MM.1S (cell line): ENCODE results near the gene NPW.
A peak's percentile ranks its signal among the peaks of the same experiment; 100 is the strongest.

Experiments used
- DNase-seq: peaks from one replicate; pipeline ENCODE4 v3.0.0-alpha.2; 2015
- H2AFZ ChIP-seq: fragments of 300-600 bp; sonication (generic); 2 replicates; pipeline ENCODE4 v1.6.0; 2016; ENCODE audit warnings: antibody characterized with exemption, low read length
- H3F3A ChIP-seq: fragments of 300-600 bp; sonication (generic); 2 replicates; pipeline ENCODE4 v1.6.1; 2016; ENCODE audit warnings: mild to moderate bottlenecking, antibody characterized with exemption, low read length, moderate library complexity, mixed read lengths; ENCODE audit not compliant: insufficient read depth
- H3K27ac ChIP-seq: fragments of 300-600 bp; sonication (generic); 2 replicates; pipeline ENCODE4 v1.5.1; 2016; ENCODE audit warnings: mild to moderate bottlenecking, low read length
- H3K27me3 ChIP-seq: fragments of 300-600 bp; sonication (generic); replicated peaks from 2 replicates; pipeline ENCODE4 v1.6.0; 2016; ENCODE audit warnings: low read length; ENCODE audit not compliant: insufficient read depth
- H3K36me3 ChIP-seq: fragments of 300-600 bp; sonication (generic); replicated peaks from 2 replicates; pipeline ENCODE4 v1.6.1; 2016; ENCODE audit warnings: mild to moderate bottlenecking, low read length, mixed read lengths; ENCODE audit not compliant: insufficient read depth
- H3K4me1 ChIP-seq: fragments of 300-600 bp; sonication (generic); 2 replicates; pipeline ENCODE4 v1.6.1; 2016; ENCODE audit warnings: low read length, mixed read lengths
- H3K4me2 ChIP-seq: fragments of 300-600 bp; sonication (generic); 2 replicates; pipeline ENCODE4 v1.6.0; 2016; ENCODE audit warnings: low read depth, low read length
- H3K4me3 ChIP-seq: fragments of 300-600 bp; sonication (generic); 2 replicates; pipeline ENCODE4 v1.5.1; 2016; ENCODE audit warnings: low read length, mixed read lengths
- H3K79me2 ChIP-seq: fragments of 300-600 bp; sonication (generic); 2 replicates; pipeline ENCODE4 v1.6.1; 2016; ENCODE audit warnings: mixed run types, low read length, mixed read lengths
- H3K9ac ChIP-seq: fragments of 300-600 bp; sonication (generic); 2 replicates; pipeline ENCODE4 v1.6.1; 2016; ENCODE audit warnings: low read length, mixed read lengths
- H3K9me2 ChIP-seq: fragments of 300-600 bp; sonication (generic); replicated peaks from 2 replicates; pipeline ENCODE4 v1.6.1; 2016; ENCODE audit warnings: mild to moderate bottlenecking, low read length, mixed read lengths; ENCODE audit not compliant: insufficient read depth
- H3K9me3 ChIP-seq: fragments of 300-600 bp; sonication (generic); replicated peaks from 2 replicates; pipeline ENCODE4 v1.6.1; 2016; ENCODE audit warnings: mild to moderate bottlenecking, low read length, mixed read lengths; ENCODE audit not compliant: insufficient read depth
- H4K20me1 ChIP-seq: fragments of 300-600 bp; sonication (generic); 2 replicates; pipeline ENCODE4 v1.6.1; 2016; ENCODE audit warnings: mild to moderate bottlenecking, low read length, moderate library complexity, mixed read lengths; ENCODE audit not compliant: insufficient read depth
- CTCF ChIP-seq: fragments of 300-600 bp; sonication (generic); IDR thresholded peaks from 2 replicates; pipeline ENCODE4 v1.5.1; 2016; ENCODE audit warnings: antibody characterized with exemption, low read length, mixed read lengths
- EZH2 ChIP-seq: fragments of 300-600 bp; sonication (generic); optimal IDR thresholded peaks from 2 replicates; pipeline ENCODE3; 2017; ENCODE audit warnings: low read depth, mild to moderate bottlenecking, antibody characterized with exemption, low read length, mixed read lengths
- EZH2phosphoT487 ChIP-seq: fragments of 300-600 bp; sonication (generic); IDR thresholded peaks from 2 replicates; pipeline ENCODE4 v1.6.1; 2018; ENCODE audit warnings: antibody characterized with exemption, low read length

The NPW gene

DNA sequence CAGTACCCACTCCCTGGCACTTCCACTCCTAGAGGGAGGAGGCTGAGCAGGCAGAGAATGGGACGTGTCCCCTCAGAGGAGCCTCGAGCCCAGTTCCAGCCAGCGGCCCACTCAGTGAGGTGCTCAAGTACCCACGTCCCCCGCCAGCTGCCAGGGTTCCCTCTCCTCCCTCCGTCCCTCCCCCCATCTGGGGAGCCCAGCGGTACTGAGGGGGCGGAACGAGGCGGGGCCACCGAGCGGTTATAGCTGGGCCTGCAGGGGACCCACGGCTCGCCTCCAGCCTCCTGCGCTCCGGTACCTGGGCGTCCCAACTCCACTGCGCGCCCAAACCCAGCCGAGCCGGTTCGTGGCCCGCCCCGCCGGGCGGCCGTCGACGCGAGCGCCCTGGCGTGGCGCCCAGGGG is at the start of gene NPW:
Gene NPW (plus strand): TSS at position 268 of the 403 bp plus-strand sequence.
- TF ChIP-seq CTCF: no peak
- no peak for TF ChIP-seq EZH2
- TF ChIP-seq EZH2phosphoT487: no peak
- Histone ChIP-seq H3K4me2 (no peak within 1 kb of the TSS), H3K27me3 (peaks cover 29% of the 10 kb centered on the region), H3K4me1 (peaks cover 5% of the 10 kb centered on the region; the same call in 1 of the 2 replicates), H3F3A (no peaks in the 10 kb centered on the region), H3K79me2 (no peaks in the 10 kb centered on the region), H3K27ac (no peak within 1 kb of the TSS), H2AFZ (no peak within 1 kb of the TSS), H4K20me1 (no peaks in the 10 kb centered on the region), H3K4me3 (no peak within 1 kb of the TSS), H3K9me2 (no peaks in the 10 kb centered on the region), H3K36me3 (no peaks in the 10 kb centered on the region), H3K9me3 (no peaks in the 10 kb centered on the region), H3K9ac (no peak within 1 kb of the TSS)
- DNase-seq: no peak

DNA sequence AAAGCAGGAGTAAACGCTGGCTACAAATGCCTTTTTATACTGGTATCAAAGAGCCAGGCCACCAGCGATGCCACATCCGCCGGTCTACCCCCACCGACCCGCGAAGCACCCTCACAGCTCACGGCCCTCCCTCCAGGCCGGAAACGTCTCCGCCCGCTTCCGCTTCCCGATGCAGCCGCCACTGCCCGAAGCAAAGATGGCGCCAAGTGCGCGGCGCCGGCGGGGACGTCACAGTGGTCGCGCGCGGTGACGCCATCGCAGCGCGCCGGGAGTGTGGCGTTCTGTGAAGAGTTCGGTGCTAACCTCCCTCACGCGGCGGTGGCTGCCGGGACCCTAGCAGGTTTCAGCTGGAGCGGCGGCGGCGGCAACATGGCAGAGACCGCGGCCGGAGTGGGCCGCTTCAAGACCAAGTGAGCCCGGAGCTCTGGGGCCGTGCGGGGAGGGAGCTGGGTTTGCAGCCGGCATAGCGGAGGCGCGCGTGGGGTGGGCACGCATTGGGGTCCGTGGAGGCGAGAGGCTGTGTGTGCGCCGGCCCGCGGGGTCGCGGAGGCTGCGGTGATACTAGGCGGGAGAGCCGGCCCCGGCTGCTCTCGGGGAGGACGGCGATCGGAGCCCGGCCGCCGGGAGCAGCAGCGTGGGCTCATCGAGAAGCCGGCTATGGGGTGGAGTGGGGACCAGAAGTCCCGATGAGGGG is 47.6 kb upstream of the NPW start, which contains the start of gene TBL3:
Gene TBL3 (plus strand): TSS at position 258 of the 694 bp plus-strand sequence. CDS start 112 bp downstream, at position 370.
- TF ChIP-seq EZH2 (no peak), CTCF (no peak), EZH2phosphoT487 (no peak)
- H3K4me3 ChIP-seq: peak within 1 kb of the TSS; percentile 93
- no peaks in the 10 kb centered on the region for H3K9me2 ChIP-seq
- H3K27ac ChIP-seq: peak within 1 kb of the TSS; percentile 55; the same call in 1 of the 2 replicates
- 0 out of 2 replicates have a peak, but pooled peaks cover 3% of the 10 kb centered on the region for H3K4me1 ChIP-seq
- DNase-seq: peak; percentile 95
- H4K20me1 ChIP-seq: no peaks in the 10 kb centered on the region
- H3K9ac ChIP-seq: peak within 1 kb of the TSS; percentile 95
- H3F3A ChIP-seq: peaks cover 4% of the 10 kb centered on the region; the same call in 1 of the 2 replicates
- H3K27me3 ChIP-seq: no peaks in the 10 kb centered on the region
- H3K4me2 ChIP-seq: peak within 1 kb of the TSS; percentile 89
- H3K36me3 ChIP-seq: no peaks in the 10 kb centered on the region
- peak within 1 kb of the TSS; percentile 69 for H2AFZ ChIP-seq
- no peaks in the 10 kb centered on the region for H3K9me3 ChIP-seq
- H3K79me2 ChIP-seq: peaks cover 23% of the 10 kb centered on the region

DNA sequence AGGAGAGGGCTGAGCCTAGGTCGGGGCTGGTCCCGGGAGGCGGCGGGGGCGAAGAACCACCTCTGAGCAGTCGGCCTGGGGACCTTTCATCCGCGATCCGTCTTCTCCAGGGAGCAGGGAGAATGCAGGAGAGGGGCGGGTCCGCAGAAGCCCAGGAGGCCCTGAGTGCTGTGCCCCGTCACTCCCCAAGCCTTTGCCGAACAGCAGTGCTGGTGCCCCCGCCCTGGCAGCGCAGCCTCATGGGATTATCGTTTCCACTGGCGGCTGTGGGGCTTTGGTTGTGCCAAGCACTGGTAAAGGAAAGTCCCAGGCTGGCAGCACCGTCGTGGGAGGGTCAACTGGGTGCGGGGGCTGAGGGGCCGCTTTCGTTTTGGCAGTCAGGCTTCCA is 47.1 kb upstream of the NPW start:
- H3K36me3 ChIP-seq: no peaks in the 10 kb centered on the region
- 0 out of 2 replicates have a peak overlapping the region, but pooled peaks have one; percentile 69 for H2AFZ ChIP-seq
- 0 out of 2 replicates have a peak, but pooled peaks cover 3% of the 10 kb centered on the region for H3K4me1 ChIP-seq
- no peaks in the 10 kb centered on the region for H3K9me2 ChIP-seq
- H4K20me1 ChIP-seq: no peaks in the 10 kb centered on the region
- H3K9me3 ChIP-seq: no peaks in the 10 kb centered on the region
- peak overlapping the region; percentile 89 for H3K4me2 ChIP-seq
- peak overlapping the region; percentile 93 for H3K4me3 ChIP-seq
- no peak for TF ChIP-seq EZH2phosphoT487
- TF ChIP-seq EZH2: no peak
- no peak for TF ChIP-seq CTCF
- peaks cover 4% of the 10 kb centered on the region; the same call in 1 of the 2 replicates for H3F3A ChIP-seq
- peak overlapping the region; percentile 95 for H3K9ac ChIP-seq
- DNase-seq: no peak
- H3K79me2 ChIP-seq: peaks cover 23% of the 10 kb centered on the region
- peak overlapping the region; percentile 55; the same call in 1 of the 2 replicates for H3K27ac ChIP-seq
- H3K27me3 ChIP-seq: no peaks in the 10 kb centered on the region
